ENCODE data around the gene CXCR3. TPM values are rescaled to one million over a fixed set of nuclear protein-coding genes. Genes with fewer than 3 reads are reported as not detected.

The CXCR3 gene
- polyA plus RNA-seq, 1 donor (not counting 4 experiments of a cell fraction or from before 2014, with no cell fraction given) = not detected

DNA sequence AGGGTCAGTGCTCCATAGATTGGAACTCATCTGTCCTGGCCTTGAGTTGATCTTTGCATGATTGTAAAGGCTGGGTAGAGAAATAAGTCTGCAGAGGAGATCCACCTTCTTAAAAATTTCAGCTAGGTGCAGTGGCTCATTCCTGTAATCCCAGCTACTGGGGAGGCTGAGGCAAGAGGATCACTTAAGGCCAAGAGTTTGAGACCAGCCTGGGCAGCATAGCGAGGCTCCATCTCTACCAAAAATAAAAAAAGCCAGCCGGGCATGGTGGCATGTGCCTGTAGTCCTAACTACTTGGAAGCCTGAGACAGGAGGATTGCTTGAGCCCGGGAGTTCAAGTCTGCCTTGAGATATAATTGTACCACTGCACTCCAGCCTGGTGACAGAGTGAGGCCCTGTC, 476 bp upstream of the CXCR3 start:
- no peaks in the 10 kb centered on the region for H3K9me1 ChIP-seq (ENCODE audit: control insufficient read depth, extremely low read depth, insufficient read depth, low read length)
- no peak overlapping the region for H3K9ac ChIP-seq (ENCODE audit: control insufficient read depth, extremely low read depth, insufficient read depth, low read length)
- TF ChIP-seq, protein P1, sequence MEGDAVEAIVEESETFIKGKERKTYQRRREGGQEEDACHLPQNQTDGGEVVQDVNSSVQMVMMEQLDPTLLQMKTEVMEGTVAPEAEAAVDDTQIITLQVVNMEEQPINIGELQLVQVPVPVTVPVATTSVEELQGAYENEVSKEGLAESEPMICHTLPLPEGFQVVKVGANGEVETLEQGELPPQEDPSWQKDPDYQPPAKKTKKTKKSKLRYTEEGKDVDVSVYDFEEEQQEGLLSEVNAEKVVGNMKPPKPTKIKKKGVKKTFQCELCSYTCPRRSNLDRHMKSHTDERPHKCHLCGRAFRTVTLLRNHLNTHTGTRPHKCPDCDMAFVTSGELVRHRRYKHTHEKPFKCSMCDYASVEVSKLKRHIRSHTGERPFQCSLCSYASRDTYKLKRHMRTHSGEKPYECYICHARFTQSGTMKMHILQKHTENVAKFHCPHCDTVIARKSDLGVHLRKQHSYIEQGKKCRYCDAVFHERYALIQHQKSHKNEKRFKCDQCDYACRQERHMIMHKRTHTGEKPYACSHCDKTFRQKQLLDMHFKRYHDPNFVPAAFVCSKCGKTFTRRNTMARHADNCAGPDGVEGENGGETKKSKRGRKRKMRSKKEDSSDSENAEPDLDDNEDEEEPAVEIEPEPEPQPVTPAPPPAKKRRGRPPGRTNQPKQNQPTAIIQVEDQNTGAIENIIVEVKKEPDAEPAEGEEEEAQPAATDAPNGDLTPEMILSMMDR (optimal IDR thresholded peaks at IDR 0.05 in 1 of 3, IDR thresholded peaks at IDR 0.05 in 1 of 3, conservative IDR thresholded peaks at IDR 0.05 in 1 of 3; ENCODE audit: extremely low read depth in 1 of 3, insufficient read depth in 2 of 3, low read length in 3 of 3) = no peak
- TF ChIP-seq EZH2 (IDR thresholded peaks at IDR 0.05; ENCODE audit: low read length) = no peak
- no peak for FAIRE-seq
- H3K27ac ChIP-seq (ENCODE audit: control insufficient read depth, insufficient read depth, low read length) = no peak overlapping the region
- no peak overlapping the region for H3K4me3 ChIP-seq (ENCODE audit: control insufficient read depth in 2 of 3, extremely low read depth in 1 of 3, insufficient read depth in 2 of 3, low read depth in 1 of 3, low read length in 3 of 3)
- H4K20me1 ChIP-seq (ENCODE audit: control insufficient read depth, extremely low read depth, insufficient read depth, low read length) = no peaks in the 10 kb centered on the region
- dilution Hi-C loops (cut with MboI; ENCODE audit: extremely low pct_ligation_motif_present, low sequenced_read_pairs) = no loop called here
- H3K9me3 ChIP-seq (ENCODE audit: control insufficient read depth, low read depth, low read length) = no peaks in the 10 kb centered on the region
- no peak overlapping the region for H2AFZ ChIP-seq (ENCODE audit: control insufficient read depth, low read length)
- no peaks in the 10 kb centered on the region for H3K27me3 ChIP-seq (ENCODE audit: control insufficient read depth, extremely low read depth, insufficient read depth, low read length)
- peaks cover 12% of the 10 kb centered on the region for H3K4me1 ChIP-seq (ENCODE audit: control insufficient read depth, extremely low read depth, insufficient read depth, low read length)
- no peaks in the 10 kb centered on the region for H3K79me2 ChIP-seq (ENCODE audit: control insufficient read depth, insufficient read depth, low read length)
- H3K36me3 ChIP-seq (ENCODE audit: control insufficient read depth in 2 of 2, extremely low read depth in 1 of 2, insufficient read depth in 2 of 2, low read length in 2 of 2) = no peaks in the 10 kb centered on the region
- H3K4me2 ChIP-seq (ENCODE audit: control insufficient read depth, extremely low read depth, insufficient read depth, low read depth, low read length) = no peak overlapping the region
- DNase-seq (ENCODE audit: low read depth, low spot score) = no peak

DNA sequence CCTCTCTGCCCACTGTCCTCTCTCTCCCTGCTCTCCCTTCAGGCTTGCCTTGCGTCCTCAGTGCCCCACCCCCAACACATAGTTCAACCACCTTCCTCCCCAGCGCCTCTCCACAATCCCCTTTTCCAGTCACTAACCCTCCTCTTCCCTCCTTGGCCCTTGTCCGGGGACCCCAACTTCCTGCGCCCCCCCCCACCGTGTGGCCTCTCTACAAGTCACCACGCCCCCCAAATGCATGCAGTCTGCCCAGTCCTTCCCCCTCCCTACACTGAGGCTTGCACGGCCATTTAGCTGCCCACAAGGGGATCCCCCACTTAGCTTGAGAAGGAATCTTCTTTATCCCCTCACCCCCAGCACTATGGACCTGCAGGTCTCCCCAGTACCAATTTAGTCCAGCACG, 569 bp downstream of the CXCR3 start:
- FAIRE-seq = no peak
- dilution Hi-C loops (cut with MboI; ENCODE audit: extremely low pct_ligation_motif_present, low sequenced_read_pairs) = no loop called here
- H3K9ac ChIP-seq (ENCODE audit: control insufficient read depth, extremely low read depth, insufficient read depth, low read length) = no peak overlapping the region
- no peaks in the 10 kb centered on the region for H3K9me1 ChIP-seq (ENCODE audit: control insufficient read depth, extremely low read depth, insufficient read depth, low read length)
- H2AFZ ChIP-seq (ENCODE audit: control insufficient read depth, low read length) = no peak overlapping the region
- no peak for TF ChIP-seq EZH2 (IDR thresholded peaks at IDR 0.05; ENCODE audit: low read length)
- TF ChIP-seq, protein P1 (optimal IDR thresholded peaks at IDR 0.05 in 1 of 3, IDR thresholded peaks at IDR 0.05 in 1 of 3, conservative IDR thresholded peaks at IDR 0.05 in 1 of 3; ENCODE audit: extremely low read depth in 1 of 3, insufficient read depth in 2 of 3, low read length in 3 of 3) = no peak
- H3K9me3 ChIP-seq (ENCODE audit: control insufficient read depth, low read depth, low read length) = no peaks in the 10 kb centered on the region
- H3K79me2 ChIP-seq (ENCODE audit: control insufficient read depth, insufficient read depth, low read length) = no peaks in the 10 kb centered on the region
- H3K27me3 ChIP-seq (ENCODE audit: control insufficient read depth, extremely low read depth, insufficient read depth, low read length) = no peaks in the 10 kb centered on the region
- H3K36me3 ChIP-seq (ENCODE audit: control insufficient read depth in 2 of 2, extremely low read depth in 1 of 2, insufficient read depth in 2 of 2, low read length in 2 of 2) = peaks cover 0 to 3% of the 10 kb centered on the region in 2 experiments
- H4K20me1 ChIP-seq (ENCODE audit: control insufficient read depth, extremely low read depth, insufficient read depth, low read length) = no peaks in the 10 kb centered on the region
- H3K4me3 ChIP-seq (ENCODE audit: control insufficient read depth in 2 of 3, extremely low read depth in 1 of 3, insufficient read depth in 2 of 3, low read depth in 1 of 3, low read length in 3 of 3) = no peak overlapping the region
- no peak overlapping the region for H3K27ac ChIP-seq (ENCODE audit: control insufficient read depth, insufficient read depth, low read length)
- no peak for DNase-seq (ENCODE audit: low read depth, low spot score)
- H3K4me1 ChIP-seq (ENCODE audit: control insufficient read depth, extremely low read depth, insufficient read depth, low read length) = peaks cover 7% of the 10 kb centered on the region
- no peak overlapping the region for H3K4me2 ChIP-seq (ENCODE audit: control insufficient read depth, extremely low read depth, insufficient read depth, low read depth, low read length)

Data from keratinocyte (primary cell).